Prostate gland (tissue), 2 donors: ENCODE results near the gene WDR86. TPM values are rescaled to one million over a fixed set of nuclear protein-coding genes. Genes with fewer than 3 reads are reported as not detected.

Experiments
- DNase-seq: peaks from one replicate; pipeline ENCODE4 v3.0.0-alpha.2; 2019; ENCODE audit warnings: low spot score
- H3K27ac ChIP-seq, 2 donors: fragments of 200-600 bp; sonication (generic); 2 replicates each; pipeline ENCODE4 v1.5.1; 2017 to 2019
- H3K27me3 ChIP-seq: fragments of 200-600 bp; sonication (generic); replicated peaks from 2 replicates; pipeline ENCODE4 v1.5.1; 2019; ENCODE audit not compliant: insufficient read depth
- H3K36me3 ChIP-seq, 2 donors: fragments of 200-600 bp; sonication (generic); 1 replicate in 1 of 2; 2 replicates in 1 of 2; pipeline versions ENCODE4 v1.5.1 to v1.8.1; 2017 to 2019
- H3K4me1 ChIP-seq: fragments of 200-600 bp; sonication (generic); replicated peaks from 2 replicates; pipeline ENCODE4 v1.5.1; 2019
- H3K4me3 ChIP-seq, 2 donors: fragments of 200-600 bp; sonication (generic); 2 replicates each; pipeline ENCODE4 v1.5.1; 2017 to 2019
- H3K9me3 ChIP-seq: fragments of 200-600 bp; sonication (generic); 2 replicates; pipeline ENCODE4 v1.5.1; 2017
- POLR2A ChIP-seq: fragments of 450-650 bp; IDR thresholded peaks from one replicate; pipeline ENCODE4 v1.6.1; 2016; ENCODE audit warnings: antibody characterized with exemption, mild to moderate bottlenecking
- POLR2AphosphoS5 ChIP-seq: sonication (generic); formaldehyde crosslinking; IDR thresholded peaks from one replicate; pipeline ENCODE4 v1.6.1; 2017; ENCODE audit warnings: antibody characterized with exemption
- WGBS: methylation state at CpG from one replicate; pipeline ENCODE4 v1.1.5; 2018; 5-methylcytosine and 5-hydroxymethylcytosine counted together
- intact Hi-C: fragments of 100-400 bp; cut with DNase I; formaldehyde crosslinking; loops from one replicate; pipeline ENCODE4 v1.14.2; 2022
- total RNA-seq, 2 donors: library from RNA; depleted of rRNA; stranded (reverse); fragments of >200 nt; gene quantifications; one replicate each; pipeline ENCODE4 v1.1.0, GENCODE V29; 2016
- TF ChIP-seq, protein P1 (sequence below), 4 experiments: fragments of 200-600 bp in 2 of 4; fragments of 450-650 bp in 2 of 4; sonication (generic) in 2 of 4; IDR thresholded peaks; 1 replicate in 3 of 4; 2 replicates in 1 of 4; pipeline ENCODE4 v1.5.1; 2016 to 2019; ENCODE audit warnings: antibody characterized with exemption in 4 of 4, mild to moderate bottlenecking in 2 of 4, moderate library complexity in 2 of 4

WDR86 gene
- total RNA-seq, 2 donors from 2014 or later = 3.6 to 12.8 TPM

DNA sequence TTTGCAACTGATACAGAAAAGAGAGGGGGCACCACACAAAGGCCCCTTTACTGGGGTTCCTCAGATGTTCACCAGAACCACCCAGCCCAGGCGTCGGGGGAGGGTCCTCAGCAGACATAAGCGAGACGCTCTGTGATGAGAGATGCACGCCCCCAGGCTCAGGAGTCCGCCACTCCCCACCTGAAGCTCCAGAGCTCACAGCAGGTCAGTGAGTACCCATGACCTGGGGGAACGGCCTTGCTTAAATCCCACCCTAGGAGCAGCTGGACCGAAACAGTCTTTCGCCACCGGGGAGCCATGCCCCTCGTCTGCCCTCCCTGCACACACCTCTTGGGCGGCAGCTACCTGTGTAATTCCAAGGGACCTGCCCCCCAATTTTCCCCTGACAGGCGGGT lies 27.3 kb upstream of the WDR86 start:
- Histone ChIP-seq H3K27me3 (no peaks in the 10 kb centered on the region), H3K4me3 (no peak overlapping the region), H3K36me3 (no peaks in the 10 kb centered on the region), H3K9me3 (no peaks in the 10 kb centered on the region), H3K27ac (no peak overlapping the region), H3K4me1 (peaks cover 4% of the 10 kb centered on the region)
- intact Hi-C loops = no loop called here
- no peak for TF ChIP-seq POLR2AphosphoS5
- TF ChIP-seq, protein P1, sequence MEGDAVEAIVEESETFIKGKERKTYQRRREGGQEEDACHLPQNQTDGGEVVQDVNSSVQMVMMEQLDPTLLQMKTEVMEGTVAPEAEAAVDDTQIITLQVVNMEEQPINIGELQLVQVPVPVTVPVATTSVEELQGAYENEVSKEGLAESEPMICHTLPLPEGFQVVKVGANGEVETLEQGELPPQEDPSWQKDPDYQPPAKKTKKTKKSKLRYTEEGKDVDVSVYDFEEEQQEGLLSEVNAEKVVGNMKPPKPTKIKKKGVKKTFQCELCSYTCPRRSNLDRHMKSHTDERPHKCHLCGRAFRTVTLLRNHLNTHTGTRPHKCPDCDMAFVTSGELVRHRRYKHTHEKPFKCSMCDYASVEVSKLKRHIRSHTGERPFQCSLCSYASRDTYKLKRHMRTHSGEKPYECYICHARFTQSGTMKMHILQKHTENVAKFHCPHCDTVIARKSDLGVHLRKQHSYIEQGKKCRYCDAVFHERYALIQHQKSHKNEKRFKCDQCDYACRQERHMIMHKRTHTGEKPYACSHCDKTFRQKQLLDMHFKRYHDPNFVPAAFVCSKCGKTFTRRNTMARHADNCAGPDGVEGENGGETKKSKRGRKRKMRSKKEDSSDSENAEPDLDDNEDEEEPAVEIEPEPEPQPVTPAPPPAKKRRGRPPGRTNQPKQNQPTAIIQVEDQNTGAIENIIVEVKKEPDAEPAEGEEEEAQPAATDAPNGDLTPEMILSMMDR (IDR thresholded peaks at IDR 0.05) = no peak
- no peak for TF ChIP-seq POLR2A
- 92% methylated on average over 13 of the region's 13 CpGs for WGBS
- DNase-seq = no peak

DNA sequence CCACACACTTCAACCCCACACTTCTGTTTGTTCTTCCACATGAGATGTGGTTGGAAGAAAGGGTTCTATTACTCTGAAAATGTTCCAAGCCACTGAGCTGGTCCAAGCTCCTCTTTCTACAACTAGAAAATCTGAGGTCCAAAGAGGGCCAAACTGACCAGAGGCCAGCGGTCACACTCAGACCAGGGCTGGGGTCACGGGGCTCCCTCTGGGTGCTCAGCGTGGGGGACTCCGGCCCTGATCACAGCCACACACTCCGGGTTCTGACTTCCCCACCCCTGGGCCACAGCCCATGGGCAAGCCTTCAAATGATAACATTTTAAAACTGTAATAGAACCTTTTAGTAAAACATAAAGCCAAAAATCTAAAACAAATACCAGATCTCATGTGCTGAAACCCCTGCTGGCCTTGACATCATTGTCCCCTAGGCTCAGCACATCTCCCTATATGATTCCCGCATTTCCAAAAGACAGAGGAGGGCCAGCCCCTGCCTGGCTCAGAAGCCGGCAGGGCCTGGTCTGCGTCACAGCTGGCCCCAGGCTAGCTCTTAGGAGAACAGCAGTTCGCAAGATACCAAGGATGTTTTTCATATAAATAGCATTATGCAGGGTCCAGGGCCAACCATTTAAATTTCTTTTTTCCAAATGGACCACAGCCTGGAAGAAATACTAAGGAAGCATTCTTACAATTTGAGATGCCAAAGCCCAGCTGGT lies 26.8 kb upstream of the WDR86 start:
- no peaks in the 10 kb centered on the region for H3K9me3 ChIP-seq
- H3K36me3 ChIP-seq = no peaks in the 10 kb centered on the region
- TF ChIP-seq POLR2AphosphoS5 = no peak
- no peak for TF ChIP-seq POLR2A
- TF ChIP-seq, protein P1 (IDR thresholded peaks at IDR 0.05) = no peak
- peaks cover 4% of the 10 kb centered on the region for H3K4me1 ChIP-seq
- intact Hi-C loops = no loop called here
- H3K27me3 ChIP-seq = no peaks in the 10 kb centered on the region
- H3K4me3 ChIP-seq = no peak overlapping the region
- WGBS = 70% methylated on average over 9 of the region's 9 CpGs
- no peak for DNase-seq
- no peak overlapping the region for H3K27ac ChIP-seq

DNA sequence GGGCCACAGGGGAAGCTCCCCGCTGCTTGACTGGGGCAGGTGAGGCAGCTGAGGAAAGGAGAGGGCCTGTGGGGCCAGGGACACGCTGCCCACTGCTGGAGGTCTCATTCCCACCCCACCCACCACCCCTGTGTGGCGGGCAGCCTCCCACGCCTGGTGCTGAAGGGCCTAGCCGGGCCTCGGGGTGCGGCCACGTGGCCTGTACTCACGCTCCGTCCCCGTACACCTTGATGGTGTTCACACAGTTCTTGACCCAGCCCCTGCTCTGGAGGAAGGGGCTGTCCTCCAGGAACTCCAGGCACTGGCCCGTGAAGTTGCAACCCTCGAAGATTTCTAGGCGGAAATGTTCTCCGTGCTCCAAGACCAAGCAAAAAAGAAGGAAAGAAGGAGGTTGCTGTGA lies 26.1 kb upstream of the WDR86 start:
- 90% methylated on average over 15 of the region's 15 CpGs for WGBS
- DNase-seq = no peak
- H3K36me3 ChIP-seq = no peaks in the 10 kb centered on the region
- intact Hi-C loops = no loop called here
- no peak for TF ChIP-seq POLR2AphosphoS5
- TF ChIP-seq, protein P1 (IDR thresholded peaks at IDR 0.05) = no peak
- TF ChIP-seq POLR2A = no peak
- H3K4me3 ChIP-seq = no peak overlapping the region
- H3K4me1 ChIP-seq = peaks cover 2% of the 10 kb centered on the region
- no peaks in the 10 kb centered on the region for H3K9me3 ChIP-seq
- H3K27me3 ChIP-seq = no peaks in the 10 kb centered on the region
- H3K27ac ChIP-seq = no peak overlapping the region

DNA sequence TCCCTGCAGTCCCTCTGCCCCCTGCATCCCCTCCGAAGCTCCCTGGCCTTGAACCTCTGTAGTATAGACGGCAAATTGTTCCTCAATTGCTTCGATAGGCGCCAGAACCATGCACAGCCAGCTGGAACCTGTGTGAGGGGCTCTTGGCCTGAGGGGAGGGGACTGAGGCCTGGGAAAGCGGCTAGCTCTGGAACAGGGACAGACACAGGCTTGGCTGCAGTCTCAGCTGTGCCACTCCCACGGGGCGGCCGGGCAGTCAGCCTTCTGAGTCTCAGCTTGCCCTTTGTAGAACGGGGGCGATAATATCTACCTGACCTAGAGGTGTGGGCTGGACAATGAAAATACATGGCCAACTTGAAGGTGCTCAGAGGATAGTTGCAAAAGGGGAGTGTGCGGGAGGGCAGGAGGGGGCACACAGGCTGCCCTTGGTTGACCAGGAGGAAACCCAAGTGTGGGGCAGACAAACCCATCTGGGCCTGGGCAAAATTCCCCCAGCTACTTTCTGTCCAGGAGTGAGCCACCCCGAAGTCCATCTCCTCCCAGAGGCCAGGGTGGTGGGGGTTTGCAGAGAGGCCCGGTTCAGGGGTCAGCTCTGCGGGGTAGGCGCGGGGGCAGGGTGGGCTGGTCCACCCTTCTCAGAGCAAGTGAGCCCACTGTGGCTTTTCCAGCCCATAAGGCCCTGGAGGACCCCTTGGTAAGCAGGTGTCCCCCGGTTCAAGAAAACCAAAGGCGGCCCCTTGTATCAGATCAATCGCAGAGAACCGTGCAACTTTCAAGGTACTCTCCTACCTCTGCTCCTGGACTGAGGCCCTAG lies 25.5 kb upstream of the WDR86 start:
- Histone ChIP-seq H3K4me1 (no peaks in the 10 kb centered on the region), H3K36me3 (no peaks in the 10 kb centered on the region), H3K27me3 (no peaks in the 10 kb centered on the region), H3K27ac (no peak overlapping the region), H3K4me3 (no peak overlapping the region), H3K9me3 (no peaks in the 10 kb centered on the region)
- DNase-seq = no peak
- intact Hi-C loops = no loop called here
- 90% methylated on average over 20 of the region's 20 CpGs for WGBS
- no peak for TF ChIP-seq POLR2AphosphoS5
- no peak for TF ChIP-seq POLR2A
- TF ChIP-seq, protein P1 (IDR thresholded peaks at IDR 0.05) = no peak
